GM12891 (cell line): Measurements from ENCODE around the gene ZFP64.

Experiments
- PAX5 ChIP-seq: IDR thresholded peaks from 2 replicates; pipeline ENCODE4 v1.6.1; 2011; ENCODE audit warnings: low read length, moderate library complexity, mild to moderate bottlenecking; ENCODE audit not compliant: insufficient read depth, severe bottlenecking
- POLR2A ChIP-seq: IDR thresholded peaks from 2 replicates; pipeline ENCODE4 v1.6.1; 2011; ENCODE audit warnings: low read depth, low read length, control low read depth
- POLR2AphosphoS5 ChIP-seq: IDR thresholded peaks from 2 replicates; pipeline ENCODE4 v1.6.1; 2011; ENCODE audit warnings: low read depth, low read length, control low read depth
- POU2F2 ChIP-seq: IDR thresholded peaks from 2 replicates; pipeline ENCODE4 v1.6.1; 2011; ENCODE audit warnings: low read depth, mild to moderate bottlenecking, control low read depth, low read length, moderate library complexity
- SPI1 ChIP-seq: IDR thresholded peaks from 2 replicates; pipeline ENCODE4 v1.6.1; 2011; ENCODE audit warnings: low read depth, low read length, control low read depth
- TAF1 ChIP-seq: IDR thresholded peaks from 2 replicates; pipeline ENCODE4 v1.6.1; 2011; ENCODE audit warnings: low read depth, low read length, control low read depth

DNA sequence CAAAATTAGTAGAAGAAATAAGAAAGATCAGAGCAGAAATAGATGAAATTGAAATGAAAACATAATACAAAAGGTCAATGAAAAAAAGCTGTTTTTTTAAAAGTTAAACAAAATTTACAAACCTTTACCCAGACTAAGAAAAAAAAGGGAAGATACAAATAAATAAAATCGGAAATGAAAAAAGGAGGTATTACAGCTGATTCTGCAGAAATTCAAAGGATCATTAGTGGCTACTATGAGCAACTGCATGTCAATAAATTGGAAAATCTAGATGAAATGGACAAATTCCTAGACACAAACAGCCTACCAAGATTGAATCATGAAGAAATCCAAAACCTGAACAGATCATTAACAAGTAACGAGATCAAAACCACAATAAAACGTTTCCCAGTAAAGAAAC lies 59.2 kb downstream of the ZFP64 start:
- no peak for TF ChIP-seq TAF1
- no peak for TF ChIP-seq POLR2A
- no peak for TF ChIP-seq POLR2AphosphoS5
- no peak for TF ChIP-seq SPI1
- no peak for TF ChIP-seq PAX5
- TF ChIP-seq POU2F2 = no peak
